Measurements from ENCODE around the gene MTO1.

DNA sequence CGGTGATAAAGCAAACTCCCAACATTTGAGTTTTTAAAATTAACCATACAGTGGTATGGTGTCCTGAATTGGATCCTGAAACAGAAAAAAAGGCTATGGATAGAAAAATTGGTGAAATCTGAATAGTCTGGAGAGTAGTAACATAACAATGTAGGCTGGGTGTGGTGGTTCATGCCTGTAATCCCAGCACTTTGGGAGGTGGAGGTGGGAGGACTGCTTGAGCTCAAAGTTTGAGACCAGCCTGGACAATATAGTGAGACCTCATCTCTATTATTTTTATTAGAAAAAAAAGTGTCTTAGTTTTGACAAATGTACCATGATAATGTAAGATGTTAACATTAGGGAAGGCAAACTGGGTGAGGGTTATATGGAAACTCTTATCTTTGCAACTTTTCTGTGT lies 48.3 kb downstream of the MTO1 start:
- TF ChIP-seq, protein P1, sequence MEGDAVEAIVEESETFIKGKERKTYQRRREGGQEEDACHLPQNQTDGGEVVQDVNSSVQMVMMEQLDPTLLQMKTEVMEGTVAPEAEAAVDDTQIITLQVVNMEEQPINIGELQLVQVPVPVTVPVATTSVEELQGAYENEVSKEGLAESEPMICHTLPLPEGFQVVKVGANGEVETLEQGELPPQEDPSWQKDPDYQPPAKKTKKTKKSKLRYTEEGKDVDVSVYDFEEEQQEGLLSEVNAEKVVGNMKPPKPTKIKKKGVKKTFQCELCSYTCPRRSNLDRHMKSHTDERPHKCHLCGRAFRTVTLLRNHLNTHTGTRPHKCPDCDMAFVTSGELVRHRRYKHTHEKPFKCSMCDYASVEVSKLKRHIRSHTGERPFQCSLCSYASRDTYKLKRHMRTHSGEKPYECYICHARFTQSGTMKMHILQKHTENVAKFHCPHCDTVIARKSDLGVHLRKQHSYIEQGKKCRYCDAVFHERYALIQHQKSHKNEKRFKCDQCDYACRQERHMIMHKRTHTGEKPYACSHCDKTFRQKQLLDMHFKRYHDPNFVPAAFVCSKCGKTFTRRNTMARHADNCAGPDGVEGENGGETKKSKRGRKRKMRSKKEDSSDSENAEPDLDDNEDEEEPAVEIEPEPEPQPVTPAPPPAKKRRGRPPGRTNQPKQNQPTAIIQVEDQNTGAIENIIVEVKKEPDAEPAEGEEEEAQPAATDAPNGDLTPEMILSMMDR (conservative IDR thresholded peaks at IDR 0.05 in 1 of 2, IDR thresholded peaks at IDR 0.05 in 1 of 2; ENCODE audit: low read depth in 1 of 2, low read length in 2 of 2), result no peak
- no peak for TF ChIP-seq EZH2 (IDR thresholded peaks at IDR 0.05; ENCODE audit: low read length, missing control alignments)

All from fibroblast of lung (primary cell).